ENCODE measurements around the gene RNASE7.

DNA sequence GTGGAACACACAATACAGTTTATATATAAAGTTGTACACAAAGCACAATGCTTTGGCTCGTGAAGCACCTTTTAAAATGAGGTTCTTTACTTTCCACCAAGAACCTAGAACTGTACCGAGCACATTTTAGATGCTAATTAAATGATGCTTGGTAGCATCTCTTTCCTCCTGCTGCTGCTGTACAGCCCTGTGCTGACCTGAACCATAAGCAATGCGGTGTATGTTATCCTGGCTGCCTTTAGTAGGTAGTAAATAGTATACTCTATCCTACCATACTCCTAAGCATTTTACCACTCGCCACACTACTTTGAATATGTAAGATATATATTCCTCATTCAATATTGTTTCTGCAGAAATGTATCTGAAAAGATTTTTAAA is 12.6 kb downstream of the RNASE7 start:
- TF ChIP-seq, protein P1, sequence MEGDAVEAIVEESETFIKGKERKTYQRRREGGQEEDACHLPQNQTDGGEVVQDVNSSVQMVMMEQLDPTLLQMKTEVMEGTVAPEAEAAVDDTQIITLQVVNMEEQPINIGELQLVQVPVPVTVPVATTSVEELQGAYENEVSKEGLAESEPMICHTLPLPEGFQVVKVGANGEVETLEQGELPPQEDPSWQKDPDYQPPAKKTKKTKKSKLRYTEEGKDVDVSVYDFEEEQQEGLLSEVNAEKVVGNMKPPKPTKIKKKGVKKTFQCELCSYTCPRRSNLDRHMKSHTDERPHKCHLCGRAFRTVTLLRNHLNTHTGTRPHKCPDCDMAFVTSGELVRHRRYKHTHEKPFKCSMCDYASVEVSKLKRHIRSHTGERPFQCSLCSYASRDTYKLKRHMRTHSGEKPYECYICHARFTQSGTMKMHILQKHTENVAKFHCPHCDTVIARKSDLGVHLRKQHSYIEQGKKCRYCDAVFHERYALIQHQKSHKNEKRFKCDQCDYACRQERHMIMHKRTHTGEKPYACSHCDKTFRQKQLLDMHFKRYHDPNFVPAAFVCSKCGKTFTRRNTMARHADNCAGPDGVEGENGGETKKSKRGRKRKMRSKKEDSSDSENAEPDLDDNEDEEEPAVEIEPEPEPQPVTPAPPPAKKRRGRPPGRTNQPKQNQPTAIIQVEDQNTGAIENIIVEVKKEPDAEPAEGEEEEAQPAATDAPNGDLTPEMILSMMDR (conservative IDR thresholded peaks at IDR 0.05; ENCODE audit: low read length), result no peak
- TF ChIP-seq EZH2phosphoT487 (IDR thresholded peaks at IDR 0.05; ENCODE audit: borderline replicate concordance, low read depth, low read length), result no peak

All from OCI-LY7 (cell line).